ENCODE results near the gene RCAN2.
"Not testable (repeated sequence)": the region's sequence is repeated elsewhere in the genome, so short reads cannot be mapped to it uniquely, and the experiment has no call there.

The RCAN2 gene

DNA sequence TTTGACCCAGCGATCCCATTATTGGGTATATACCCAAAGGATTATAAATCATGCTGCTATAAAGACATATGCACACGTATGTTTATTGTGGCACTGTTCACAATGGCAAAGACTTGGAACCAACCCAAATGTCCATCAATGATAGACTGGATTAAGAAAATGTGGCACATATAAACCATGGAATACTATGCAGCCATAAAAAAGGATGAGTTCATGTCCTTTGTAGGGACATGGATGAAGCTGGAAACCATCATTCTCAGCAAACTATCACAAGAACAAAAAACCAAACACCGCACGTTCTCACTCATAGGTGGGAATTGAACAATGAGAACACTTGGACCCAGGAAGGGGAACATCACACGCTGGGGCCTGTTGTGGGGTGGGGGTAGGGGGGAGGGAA, 103.5 kb downstream of the RCAN2 start:
- not testable (repeated sequence) for DNase-seq (ENCODE audit: low read depth)

DNA sequence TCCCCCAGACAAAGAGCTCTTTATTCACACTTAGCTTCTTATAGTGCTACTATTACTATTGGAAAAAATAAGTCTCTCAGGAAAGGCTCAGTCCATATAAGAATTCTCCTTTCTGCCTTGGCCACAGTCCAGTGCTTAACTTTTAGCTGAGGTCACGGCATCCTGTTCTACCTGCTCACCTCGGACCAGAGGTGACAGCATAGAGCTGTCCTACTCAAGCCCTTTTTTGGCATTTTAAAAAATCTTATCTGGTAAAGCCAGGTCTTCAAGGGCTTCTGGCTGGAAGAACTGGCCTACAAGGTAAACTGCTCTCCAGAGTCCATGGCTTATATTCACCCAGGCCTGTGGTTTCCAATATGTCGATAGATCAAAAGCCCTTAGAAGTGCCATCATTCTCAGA, 109.7 kb downstream of the RCAN2 start:
- no peak for DNase-seq (ENCODE audit: low read depth)

DNA sequence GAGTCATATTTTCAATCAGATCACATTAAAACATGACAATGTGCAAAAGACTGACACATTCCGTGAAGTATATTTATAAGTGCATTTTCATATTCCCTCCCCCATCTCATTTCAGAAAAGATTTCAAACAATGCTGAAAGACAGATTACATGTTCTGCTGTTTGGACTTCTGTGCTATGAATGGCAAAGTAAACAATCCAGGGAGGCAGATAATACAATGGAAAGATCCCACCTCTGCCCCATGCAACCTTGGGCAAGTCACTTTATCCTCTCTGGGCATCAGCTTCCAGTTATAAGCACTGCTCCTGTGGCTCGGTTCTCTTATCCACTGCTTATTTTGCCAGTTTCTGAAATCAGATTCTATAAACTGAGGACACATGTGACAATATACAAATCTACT, 110.2 kb downstream of the RCAN2 start:
- DNase-seq (ENCODE audit: low read depth) = no peak

DNA sequence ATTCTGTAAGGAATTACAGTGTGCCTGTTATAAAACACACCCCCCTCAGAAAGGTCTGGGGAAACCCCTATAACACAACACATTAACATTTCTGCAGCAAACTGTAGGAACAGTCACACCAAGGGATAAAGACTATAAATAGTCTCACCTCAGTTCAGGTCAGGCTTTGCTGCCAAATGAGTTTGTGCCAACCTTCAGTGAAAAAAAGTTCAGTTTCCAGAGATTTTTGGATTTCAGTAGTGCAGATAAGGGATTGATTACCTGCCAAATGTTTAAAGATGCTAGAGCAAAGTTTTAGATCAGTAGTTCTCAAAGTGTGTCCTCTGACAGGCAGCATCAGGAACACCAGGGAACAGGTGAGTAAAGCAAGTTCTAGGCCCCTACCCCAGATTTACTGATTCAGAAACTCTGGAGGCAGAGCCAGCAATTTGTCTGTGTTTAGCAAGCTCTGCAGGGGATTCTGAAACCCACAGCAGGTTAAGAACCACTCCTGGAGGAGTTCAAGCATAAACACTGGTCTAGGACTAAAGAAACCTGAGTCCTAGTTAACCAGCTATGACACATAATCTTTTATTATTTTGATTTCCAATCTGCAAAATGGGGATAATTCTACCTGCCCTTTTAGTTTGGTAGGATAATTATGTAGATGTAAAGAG, 111.0 kb downstream of the RCAN2 start:
- DNase-seq (ENCODE audit: low read depth) = no peak

DNA sequence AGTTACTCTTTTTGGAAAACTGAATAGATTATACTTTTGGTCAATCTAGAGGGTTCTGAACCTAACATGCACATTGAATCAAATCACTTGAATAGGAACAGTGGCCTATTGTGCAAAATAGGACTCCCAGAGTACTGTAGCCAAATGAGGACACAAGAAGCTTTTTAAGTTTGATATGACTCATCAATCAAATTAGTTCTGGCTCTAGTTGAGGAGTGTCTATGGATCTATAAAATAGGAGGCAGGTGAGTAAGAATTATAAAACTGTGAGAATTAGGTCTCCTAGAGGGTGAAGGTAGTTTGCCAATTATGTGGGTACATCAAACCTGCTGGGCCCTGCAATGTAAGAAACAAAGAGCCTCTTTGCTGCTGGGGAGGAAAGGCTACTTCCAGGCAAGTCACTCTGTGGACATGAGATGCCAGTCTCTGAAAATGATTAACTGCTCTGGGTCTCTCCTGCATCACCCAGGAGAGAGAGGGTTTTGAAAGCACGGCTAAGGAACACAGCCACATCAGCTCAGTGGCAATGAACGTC, 112.3 kb downstream of the RCAN2 start:
- no peak for DNase-seq (ENCODE audit: low read depth)

DNA sequence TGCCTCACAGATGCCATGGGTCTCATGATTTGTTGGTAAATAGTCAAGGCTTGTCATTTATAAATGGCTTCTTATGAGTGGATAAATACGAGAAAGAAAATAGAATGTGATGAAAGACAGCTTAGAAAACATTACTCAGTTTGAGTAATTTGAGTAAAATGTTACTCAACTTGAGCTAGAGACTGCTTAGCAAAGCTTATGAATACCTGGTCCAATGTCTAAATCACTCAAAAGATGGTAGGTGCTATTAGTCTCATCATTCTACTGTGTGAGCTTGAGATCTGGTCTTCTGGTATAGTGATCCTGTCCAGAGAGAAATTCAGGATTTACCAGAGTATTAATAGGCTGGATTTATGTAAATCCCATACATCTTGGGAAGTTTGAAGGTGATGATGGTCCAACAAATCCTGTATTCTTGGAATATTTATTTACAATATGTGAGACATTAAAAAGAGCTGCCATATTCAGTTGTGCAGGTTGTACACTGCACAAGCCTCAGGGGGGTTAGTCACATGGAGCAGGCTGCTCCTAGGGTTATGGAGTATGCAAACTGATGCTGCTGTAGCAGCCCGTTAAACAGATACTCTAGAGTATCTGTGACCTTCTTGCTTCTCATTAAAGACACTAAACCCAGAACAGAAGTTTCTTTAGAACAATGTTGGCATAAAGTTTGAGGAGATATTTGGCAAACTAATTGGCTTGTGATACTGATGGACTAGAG, 112.9 kb downstream of the RCAN2 start:
- no peak for DNase-seq (ENCODE audit: low read depth)

DNA sequence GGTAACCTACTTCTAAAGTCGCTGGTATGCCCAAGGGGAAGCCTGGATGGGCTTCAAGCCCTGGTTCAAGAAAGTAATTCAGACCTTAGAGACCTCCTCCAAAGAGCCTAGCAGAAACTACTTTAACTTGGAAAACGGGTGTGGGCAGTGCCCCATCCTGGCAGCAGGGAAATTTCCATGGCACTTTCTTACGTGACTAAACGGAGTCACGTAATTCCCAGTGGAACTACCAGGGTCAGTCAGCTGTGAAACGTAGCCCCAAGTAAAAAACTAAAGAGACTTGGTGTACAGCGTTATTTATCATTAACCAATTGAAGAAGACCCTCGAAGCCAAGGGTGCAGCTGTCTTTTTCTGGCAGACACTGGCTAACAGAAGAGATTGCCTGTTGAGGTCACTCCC, 114.0 kb downstream of the RCAN2 start:
- DNase-seq (ENCODE audit: low read depth) = no peak

DNA sequence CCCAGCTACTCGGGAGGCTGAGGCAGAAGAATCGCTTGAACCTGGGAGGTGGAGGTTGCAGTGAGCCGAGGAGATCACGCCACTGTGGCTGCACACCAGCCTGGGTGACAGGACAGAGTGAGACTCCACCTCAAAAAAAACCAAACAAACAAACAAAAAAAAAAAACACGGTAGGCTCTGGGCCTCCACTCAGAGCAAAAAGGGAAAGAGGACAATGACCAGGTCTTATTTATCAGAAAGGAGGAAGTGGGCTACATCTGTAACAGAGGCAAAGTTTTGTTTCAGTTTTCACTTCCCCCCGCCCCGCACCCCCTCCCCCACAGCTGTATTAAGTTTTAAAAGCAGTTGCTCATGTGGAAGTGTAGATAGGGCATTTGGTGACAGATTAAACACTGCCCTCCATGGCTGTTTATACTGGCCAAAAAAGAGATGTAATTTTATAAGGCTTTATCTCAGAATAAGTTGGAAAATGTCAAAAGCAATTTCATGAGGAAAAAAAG, 114.6 kb downstream of the RCAN2 start:
- no peak for DNase-seq (ENCODE audit: low read depth)

DNA sequence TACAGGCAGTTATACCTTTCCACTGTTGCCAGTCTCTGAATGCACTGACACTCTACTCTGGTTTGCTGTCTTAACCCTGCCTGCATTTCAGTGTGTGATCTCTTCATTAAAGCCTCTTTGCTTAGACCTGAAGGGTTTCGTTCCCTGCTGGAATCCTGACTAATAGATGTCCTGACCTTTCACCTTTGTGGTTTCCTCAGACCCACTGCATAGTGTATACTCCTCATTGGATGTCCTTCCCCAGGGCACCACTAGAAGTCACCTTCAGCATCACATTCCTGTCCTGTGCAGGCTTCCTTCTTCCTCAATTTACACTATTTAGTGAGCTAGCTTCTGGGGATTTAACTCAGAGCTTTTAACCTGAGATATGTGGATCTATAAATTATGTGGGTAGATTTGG, 120.6 kb downstream of the RCAN2 start:
- DNase-seq (ENCODE audit: low read depth) = no peak

DNA sequence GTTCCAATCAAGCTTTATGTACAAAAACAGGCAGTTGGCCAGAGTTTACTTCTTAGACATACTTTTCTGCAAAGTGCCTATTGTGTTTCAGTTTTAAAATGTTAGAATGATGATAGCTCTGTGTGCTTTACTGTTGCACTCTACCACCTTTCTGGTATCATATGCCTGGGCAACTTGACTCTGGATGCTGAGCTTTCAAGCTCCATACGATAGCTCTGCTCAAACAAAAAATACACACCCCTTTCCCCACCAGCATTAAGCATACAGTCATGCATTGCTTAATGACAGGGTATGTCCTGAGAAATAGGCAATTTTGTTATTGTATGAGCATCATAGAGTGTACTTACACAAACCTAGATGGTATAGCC, 123.1 kb downstream of the RCAN2 start:
- no peak for DNase-seq (ENCODE audit: low read depth)

DNA sequence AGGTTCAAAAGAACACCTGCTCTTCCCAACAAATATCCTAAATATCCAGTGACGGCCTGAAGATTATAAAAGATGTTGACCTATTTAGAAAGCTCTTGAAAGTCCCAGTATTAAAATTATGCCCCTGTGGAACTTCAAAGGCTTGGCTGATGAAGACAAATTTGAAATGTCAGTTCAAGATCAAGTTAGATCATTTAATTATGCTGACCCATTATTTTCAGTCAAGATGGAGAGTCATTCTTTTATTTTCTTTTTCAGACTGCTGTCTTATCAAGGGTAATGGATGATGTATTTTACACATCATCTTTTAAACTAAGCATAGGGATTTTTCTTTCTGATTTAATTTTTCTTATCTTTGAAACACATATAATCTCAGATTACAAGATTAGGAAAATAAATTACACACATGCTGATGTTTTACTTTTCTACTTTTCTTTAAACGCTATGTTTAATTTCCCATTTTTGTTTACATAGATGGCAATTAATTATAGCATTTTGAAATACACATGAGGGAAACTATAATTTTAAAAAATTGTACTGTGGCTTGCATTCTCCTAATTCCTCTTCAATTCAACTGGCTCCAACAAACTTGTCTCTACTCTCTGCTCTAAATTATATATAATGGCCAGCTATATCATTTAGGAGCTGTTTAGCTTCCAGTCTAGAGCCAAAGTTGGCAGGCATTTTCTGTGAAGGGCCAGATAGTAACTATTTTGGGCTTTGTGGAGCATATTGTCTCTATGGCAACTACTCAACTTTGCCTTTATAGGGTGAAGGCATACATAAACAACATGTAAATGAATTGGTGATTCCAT, 123.7 kb downstream of the RCAN2 start:
- DNase-seq (ENCODE audit: low read depth) = no peak

DNA sequence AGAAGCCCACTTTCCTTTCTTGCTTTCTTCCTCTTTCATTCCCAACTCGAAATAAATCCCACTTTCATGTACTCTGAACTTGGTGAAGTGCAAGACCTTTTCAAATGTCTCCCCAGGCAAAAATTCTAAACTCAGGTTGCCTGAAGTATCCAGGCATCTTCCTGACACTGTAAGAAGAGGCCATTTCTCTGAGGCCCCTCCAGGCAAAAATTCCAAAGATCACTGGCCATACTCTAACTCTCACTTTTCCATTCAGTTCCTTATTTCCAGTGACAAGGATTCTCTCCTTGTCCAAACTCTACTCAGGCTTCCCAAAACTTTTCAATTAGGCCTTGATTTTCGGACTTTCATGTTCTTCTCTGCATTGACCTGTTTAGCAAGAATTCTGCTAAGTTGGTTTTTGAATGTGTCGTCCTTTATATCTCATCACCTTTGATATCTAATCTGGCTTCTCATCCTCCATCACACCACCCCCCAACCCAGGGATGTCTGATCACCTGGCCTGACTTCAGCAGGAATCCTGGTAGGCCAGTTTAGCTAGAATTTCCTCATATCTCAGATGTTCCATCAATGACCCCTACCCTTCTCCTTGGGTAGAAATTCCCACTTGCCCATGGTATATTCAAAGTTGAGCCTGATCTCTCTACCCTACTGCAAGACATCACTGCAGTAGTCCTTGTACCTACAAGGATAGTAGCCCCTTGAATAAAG, 124.9 kb downstream of the RCAN2 start:
- DNase-seq (ENCODE audit: low read depth) = no peak

DNA sequence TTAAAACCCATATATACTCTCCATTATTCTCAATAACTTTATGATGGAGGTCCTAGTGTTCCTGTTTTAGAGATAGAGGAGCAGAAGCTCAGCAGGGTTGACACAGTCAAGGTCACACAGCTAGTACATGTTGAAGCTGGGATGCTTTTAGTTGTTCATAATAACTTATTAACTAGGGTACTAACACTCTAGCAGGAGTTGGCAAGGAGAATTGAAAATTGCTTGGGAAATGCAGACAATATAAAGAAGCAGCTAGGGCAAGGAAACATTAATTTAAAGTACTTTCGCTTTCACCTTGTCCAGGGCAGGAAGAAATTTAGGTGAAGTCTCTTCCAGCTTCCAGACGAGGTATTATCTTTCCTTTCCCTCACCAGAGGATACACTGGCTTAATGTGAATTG, 133.7 kb downstream of the RCAN2 start:
- DNase-seq (ENCODE audit: low read depth) = no peak

DNA sequence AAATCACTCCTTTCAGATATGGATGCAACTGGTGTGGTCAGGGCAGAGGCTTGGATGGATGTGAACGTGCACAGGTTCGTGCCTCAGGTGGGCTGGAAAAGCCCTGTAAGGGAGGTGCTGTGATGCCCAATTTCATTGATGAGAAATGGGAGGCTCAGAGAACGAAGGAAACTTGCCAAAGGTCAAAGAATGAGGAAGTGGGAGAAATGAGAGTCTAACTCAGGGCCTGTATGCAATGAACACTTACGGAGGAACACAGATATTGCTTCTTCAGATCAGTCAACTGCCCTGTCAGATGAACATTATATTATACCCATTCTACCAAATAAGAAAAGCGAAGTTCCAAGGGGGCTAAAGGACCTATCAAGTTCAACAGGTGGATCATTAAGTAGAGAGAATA, 134.7 kb downstream of the RCAN2 start:
- DNase-seq (ENCODE audit: low read depth) = no peak

DNA sequence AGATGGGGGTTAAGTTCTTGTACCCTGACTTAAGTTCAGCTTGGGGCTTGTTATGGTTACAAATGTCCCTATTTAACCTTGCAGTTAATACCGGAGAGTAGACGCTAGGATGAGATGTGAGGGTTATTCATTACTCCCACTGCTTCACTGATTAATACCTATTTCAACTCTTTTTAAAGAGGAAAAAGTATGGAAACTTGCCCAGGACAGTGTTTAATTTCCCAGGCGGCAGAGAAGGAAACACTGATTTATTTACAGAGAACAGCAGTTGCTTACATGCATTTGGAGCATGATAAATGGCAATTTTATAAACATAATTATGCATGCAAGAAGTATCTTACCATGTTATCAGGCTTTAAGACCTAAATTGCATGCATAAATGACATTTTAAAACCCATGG, 137.7 kb downstream of the RCAN2 start:
- no peak for DNase-seq (ENCODE audit: low read depth)

DNA sequence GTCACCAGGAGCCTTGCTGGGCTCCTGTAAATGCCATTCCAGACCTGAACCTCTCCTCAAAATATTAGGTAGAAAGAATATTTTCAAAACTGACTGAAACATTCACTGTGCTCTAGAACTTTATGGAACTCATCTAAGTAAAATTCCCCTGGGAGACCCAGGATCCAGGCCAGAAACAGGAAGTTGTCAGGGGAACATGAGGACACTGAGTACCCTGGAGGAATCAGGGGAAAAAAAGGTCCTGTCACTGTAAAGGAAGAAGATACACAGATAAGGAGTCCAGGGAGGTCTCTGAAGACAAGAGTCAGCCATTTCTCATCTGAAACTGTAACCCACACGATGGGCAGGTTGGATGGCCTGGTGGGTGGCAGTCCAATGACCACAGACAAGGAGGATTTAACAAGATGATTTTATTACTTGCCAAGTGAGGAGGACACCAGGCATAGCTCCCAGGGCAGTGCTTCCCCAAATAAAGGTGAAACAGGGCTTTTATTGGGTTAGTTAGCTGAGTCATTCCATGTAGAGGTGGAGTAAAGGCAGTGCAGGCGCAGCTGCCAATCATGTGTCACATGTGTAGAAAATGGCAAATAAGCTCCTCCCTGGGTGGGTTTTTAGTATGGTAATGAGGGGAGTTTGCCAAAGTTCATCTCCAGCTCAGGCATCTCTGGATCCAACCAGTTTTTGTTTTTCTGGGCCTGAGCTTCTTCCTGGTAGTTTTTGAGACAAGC, 138.5 kb downstream of the RCAN2 start:
- no peak for DNase-seq (ENCODE audit: low read depth)

DNA sequence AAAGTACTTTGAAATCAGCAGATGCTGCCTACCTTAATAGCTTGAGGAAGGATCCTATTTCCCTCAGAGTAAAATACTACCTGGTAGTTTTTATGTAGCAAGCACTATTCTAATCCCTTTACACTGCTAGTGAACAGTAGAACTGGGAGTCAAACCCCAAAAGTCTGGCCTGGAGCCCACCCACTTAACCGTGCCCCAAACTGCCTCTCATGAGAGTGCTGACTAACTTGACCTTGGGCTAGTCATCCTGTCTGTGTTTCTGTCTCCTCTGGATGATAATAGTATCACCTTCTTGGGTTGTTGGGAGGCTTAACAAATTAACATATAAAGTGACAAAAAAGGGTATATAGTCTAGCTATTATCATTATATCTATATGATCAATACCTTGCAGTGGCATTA, 140.5 kb downstream of the RCAN2 start:
- no peak for DNase-seq (ENCODE audit: low read depth)

DNA sequence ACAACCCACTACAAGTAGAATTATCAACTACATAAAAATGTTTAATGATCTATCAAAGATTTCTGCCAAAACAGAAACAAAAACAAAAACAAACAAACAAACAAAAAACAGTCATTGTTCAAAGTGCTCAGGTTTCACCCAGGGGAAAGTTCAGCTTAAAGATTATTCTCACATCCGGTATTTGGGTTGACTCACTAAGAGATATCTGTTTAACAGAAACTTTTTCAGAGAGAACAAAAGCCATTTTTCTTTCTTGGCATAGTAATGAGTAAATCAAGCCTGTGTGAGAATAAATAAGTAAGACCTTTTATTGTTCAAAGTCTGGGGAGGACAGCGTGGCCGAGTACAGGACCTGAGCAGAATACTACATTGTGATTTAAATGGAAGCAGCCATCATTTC, 143.6 kb downstream of the RCAN2 start:
- DNase-seq (ENCODE audit: low read depth) = no peak

DNA sequence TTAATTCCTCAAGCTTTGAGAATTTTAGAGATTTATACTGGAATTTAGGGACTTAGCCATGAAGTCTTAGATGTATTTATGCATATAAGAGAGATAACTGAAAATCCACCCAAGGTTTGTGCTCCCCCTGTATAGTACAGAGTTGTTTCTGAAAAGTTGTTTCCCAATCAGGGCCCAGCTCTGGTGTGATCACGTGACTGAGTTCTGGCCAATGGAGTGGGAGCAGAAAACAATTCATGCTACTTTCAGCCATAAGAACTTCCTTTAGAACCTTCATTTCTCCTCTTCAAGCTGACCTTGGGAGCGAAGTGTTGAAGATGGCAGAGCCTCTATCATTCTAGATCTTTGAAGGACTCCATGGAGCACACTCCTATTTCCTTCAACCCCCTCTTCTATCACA, 151.0 kb downstream of the RCAN2 start:
- no peak for DNase-seq (ENCODE audit: low read depth)

DNA sequence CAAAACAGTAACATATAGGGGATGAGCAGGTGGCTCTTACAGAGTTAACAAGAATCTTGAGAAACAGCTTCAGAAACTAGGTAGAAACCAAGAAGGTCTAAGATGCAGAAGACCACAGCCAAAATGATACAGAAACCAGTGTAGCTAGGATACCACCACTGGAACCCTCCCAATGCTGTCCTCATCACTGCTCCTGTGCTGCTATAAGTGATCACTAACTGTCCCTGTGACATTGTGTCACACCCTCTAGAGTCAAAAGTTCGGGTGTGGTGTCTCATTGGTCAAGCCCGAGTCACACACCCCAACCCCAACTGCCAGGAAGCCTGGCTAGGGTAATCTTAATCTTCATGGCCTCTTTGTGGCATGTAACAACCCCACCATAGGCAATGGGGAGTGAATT, 153.1 kb downstream of the RCAN2 start:
- DNase-seq (ENCODE audit: low read depth) = no peak

DNA sequence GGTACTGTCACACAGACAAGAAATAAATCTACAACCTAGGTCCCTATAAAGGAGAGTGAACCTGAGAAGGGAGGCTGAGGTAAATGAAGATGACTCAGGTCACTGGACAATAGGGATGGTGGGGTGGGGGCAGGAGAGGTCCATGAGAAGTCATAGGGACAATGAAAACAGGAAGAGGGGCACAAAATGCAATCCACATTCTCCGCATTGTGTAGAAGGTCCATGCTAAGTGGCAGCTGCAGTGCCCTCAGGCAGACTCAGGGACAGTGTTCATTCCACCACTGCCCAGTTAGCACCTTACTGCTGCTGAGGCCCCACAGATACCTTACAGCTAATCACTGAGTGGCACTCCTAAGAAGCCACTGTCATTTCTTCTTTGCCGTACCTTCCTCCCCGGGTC, 156.8 kb downstream of the RCAN2 start:
- DNase-seq (ENCODE audit: low read depth) = no peak

DNA sequence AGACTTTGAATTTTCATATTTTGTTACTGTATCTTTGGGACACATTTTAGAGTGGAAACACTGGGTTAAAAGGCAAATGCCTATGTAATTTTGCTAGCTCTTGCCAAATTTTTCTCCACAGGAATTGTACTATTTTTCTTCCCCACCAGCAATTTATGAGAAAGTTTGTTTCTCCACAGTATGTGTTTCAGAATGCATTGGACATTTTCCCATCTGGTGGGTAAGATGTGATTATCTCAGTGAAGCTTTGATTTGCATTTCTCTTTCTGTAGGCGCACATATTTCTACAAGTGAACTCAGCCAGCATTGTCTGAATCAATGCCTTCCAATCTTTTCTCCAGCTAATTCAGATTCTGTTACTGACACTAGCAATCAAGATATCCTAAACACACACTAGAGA, 157.8 kb downstream of the RCAN2 start:
- no peak for DNase-seq (ENCODE audit: low read depth)

Measured in activated gamma-delta T cell treated with anti-CD3 and anti-CD28 coated beads, Interleukin-2, amount 50 U/mL, for 16 hours (primary cell).